Kidney (tissue), 14 donors: ENCODE data around the gene CELF4. TPM values are rescaled to one million over a fixed set of nuclear protein-coding genes. Genes with fewer than 3 reads are reported as not detected.

Source experiments
- DNase-seq, 5 donors: peaks; one replicate each; pipeline ENCODE4 v3.0.0-alpha.2; 2013 to 2020
- FAIRE-seq: peaks from 2 replicates; lab custom pipeline; 2012; peaks lifted over from hg19 to GRCh38; lab: Jason Lieb, UNC
- H3K27ac ChIP-seq, 2 donors: one replicate each; pipeline ENCODE4 v1.7.0; 2013; ENCODE audit warnings: low read depth in 2 of 2, low read length in 2 of 2, inconsistent platforms in 1 of 2
- H3K27me3 ChIP-seq: one replicate; pipeline ENCODE4 v1.7.1; 2013; ENCODE audit warnings: low read length, inconsistent platforms; ENCODE audit not compliant: control insufficient read depth, insufficient read depth
- H3K36me3 ChIP-seq, 3 donors: one replicate each; pipeline versions ENCODE4 v1.7.0 to v1.7.1; 2013; ENCODE audit warnings: low read length in 3 of 3, control low read depth in 1 of 3, inconsistent platforms in 1 of 3; ENCODE audit not compliant: insufficient read depth in 3 of 3, control insufficient read depth in 2 of 3
- H3K4me1 ChIP-seq, 3 donors: one replicate each; pipeline versions ENCODE4 v1.7.0 to v1.7.1; 2013; ENCODE audit warnings: low read length in 3 of 3, inconsistent platforms in 1 of 3, low read depth in 1 of 3; ENCODE audit not compliant: control insufficient read depth in 2 of 3, insufficient read depth in 2 of 3
- H3K4me3 ChIP-seq, 3 donors: one replicate each; pipeline versions ENCODE4 v1.7.0 to v1.8.1; 2013; ENCODE audit warnings: low read length in 3 of 3, control low read depth in 1 of 3, inconsistent platforms in 1 of 3
- H3K9ac ChIP-seq, 3 donors: one replicate each; pipeline versions ENCODE4 v1.7.0 to v1.7.1; 2013; ENCODE audit warnings: low read length in 3 of 3, control low read depth in 1 of 3, inconsistent platforms in 1 of 3
- H3K9me3 ChIP-seq, 3 donors: one replicate each; pipeline versions ENCODE4 v1.7.0 to v1.7.1; 2013; ENCODE audit warnings: low read length in 3 of 3, control low read depth in 1 of 3, inconsistent platforms in 1 of 3; ENCODE audit not compliant: control insufficient read depth in 2 of 3, insufficient read depth in 1 of 3
- intact Hi-C: fragments of 100-400 bp; cut with DNase I; formaldehyde crosslinking; loops from one replicate; pipeline ENCODE4 v1.11.1; 2022
- polyA plus RNA-seq: library from polyadenylated mRNA; stranded (reverse); fragments of 350-450 nt; fragmentation: Illumina TruSeq; extraction: RNeasy Lipid Tissue Mini Kit (QIAGEN cat#74804); gene quantifications from one replicate; pipeline ENCODE4 v1.2.3, GENCODE V29; 2014; ENCODE audit warnings: low read depth, low replicate concordance; ENCODE audit not compliant: insufficient read depth
- total RNA-seq: library from RNA; stranded (reverse); fragmentation: NEBNext Ultra II Directional; extraction: Animal tissue kit (Norgen Biotek cat#: 25700); gene quantifications from one replicate; pipeline ENCODE4 v1.2.1, GENCODE V29; 2021
- TF ChIP-seq, protein P1 (sequence below): IDR thresholded peaks from 3 replicates; pipeline ENCODE4 v1.5.1; 2012; ENCODE audit warnings: mild to moderate bottlenecking, moderate library complexity, borderline replicate concordance; ENCODE audit not compliant: insufficient read depth; ENCODE audit errors: extremely low read depth
- donor health status: control.
- donor health status: control.
- donor health status: control.
- donor health status: control.
- donor health status: control.
- donor health status: DM: yes; HTN: yes; CAD: no.
- donor health status: Normal renal cell carcinoma (clear cell type).

The CELF4 gene
- total and polyA plus RNA-seq, 2 donors from 2014 or later = 0.85 to 1.5 TPM

DNA sequence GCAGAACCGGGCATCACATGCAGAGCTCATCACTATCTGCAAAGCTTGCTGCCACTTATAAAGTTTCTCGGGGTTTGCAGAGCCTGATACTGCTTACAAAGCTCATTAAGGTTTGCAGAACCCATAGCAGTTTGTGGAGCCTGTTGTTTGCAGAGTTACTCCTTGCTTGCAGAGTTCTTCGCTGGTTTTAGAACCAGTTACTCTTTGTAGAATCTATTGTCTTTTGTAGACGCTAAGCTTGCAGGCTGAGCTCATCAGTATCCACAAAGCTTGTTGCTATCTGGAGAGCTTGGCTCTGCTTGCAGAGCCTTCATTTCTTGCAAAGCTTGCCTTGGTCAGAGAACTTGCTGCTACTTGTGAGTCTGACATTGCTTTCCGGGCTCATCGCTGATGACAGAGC, 106.9 kb downstream of the CELF4 start:
- FAIRE-seq = no peak
- TF ChIP-seq, protein P1, sequence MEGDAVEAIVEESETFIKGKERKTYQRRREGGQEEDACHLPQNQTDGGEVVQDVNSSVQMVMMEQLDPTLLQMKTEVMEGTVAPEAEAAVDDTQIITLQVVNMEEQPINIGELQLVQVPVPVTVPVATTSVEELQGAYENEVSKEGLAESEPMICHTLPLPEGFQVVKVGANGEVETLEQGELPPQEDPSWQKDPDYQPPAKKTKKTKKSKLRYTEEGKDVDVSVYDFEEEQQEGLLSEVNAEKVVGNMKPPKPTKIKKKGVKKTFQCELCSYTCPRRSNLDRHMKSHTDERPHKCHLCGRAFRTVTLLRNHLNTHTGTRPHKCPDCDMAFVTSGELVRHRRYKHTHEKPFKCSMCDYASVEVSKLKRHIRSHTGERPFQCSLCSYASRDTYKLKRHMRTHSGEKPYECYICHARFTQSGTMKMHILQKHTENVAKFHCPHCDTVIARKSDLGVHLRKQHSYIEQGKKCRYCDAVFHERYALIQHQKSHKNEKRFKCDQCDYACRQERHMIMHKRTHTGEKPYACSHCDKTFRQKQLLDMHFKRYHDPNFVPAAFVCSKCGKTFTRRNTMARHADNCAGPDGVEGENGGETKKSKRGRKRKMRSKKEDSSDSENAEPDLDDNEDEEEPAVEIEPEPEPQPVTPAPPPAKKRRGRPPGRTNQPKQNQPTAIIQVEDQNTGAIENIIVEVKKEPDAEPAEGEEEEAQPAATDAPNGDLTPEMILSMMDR = no peak

DNA sequence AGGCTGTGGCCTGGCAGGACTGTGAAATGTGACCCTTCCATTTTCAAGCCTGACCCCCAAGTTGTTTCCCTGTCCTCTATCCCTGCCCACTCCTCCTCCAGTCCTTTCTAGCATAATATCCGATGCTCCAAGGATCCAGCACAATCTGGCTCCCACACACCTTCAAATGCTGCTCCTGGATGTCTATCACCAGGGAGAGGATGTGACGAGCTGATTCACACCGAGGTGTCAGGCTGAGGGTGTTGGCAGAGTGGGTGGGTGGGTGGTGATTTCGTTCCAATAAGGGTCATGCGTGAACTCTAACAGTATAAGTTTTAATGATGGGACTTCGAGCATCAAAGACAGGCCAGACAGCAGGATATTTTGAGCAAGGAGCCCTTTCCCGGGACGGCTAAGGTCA, 107.8 kb downstream of the CELF4 start:
- intact Hi-C loops = no loop called here
- H3K27ac ChIP-seq = no peak overlapping the region
- FAIRE-seq = no peak
- no peaks in the 10 kb centered on the region for H3K36me3 ChIP-seq
- no peaks in the 10 kb centered on the region for H3K9me3 ChIP-seq
- TF ChIP-seq, protein P1 = no peak
- no peak for DNase-seq
- H3K9ac ChIP-seq = no peak overlapping the region
- peaks cover 0 to 3% (median 3%) of the 10 kb centered on the region in 3 donors for H3K4me1 ChIP-seq
- no peaks in the 10 kb centered on the region for H3K27me3 ChIP-seq
- no peak overlapping the region for H3K4me3 ChIP-seq

More for the DNA sequence above, 106.9 kb downstream of the CELF4 start:
- DNase-seq = no peak
- H3K4me1 ChIP-seq = peaks cover 0 to under 1% (median 0%) of the 10 kb centered on the region in 3 donors
- intact Hi-C loops = no loop called here
- H3K27me3 ChIP-seq = no peaks in the 10 kb centered on the region
- H3K9ac ChIP-seq = no peak overlapping the region
- H3K36me3 ChIP-seq = no peaks in the 10 kb centered on the region
- H3K9me3 ChIP-seq = no peaks in the 10 kb centered on the region
- no peak overlapping the region for H3K4me3 ChIP-seq
- no peak overlapping the region for H3K27ac ChIP-seq

DNA sequence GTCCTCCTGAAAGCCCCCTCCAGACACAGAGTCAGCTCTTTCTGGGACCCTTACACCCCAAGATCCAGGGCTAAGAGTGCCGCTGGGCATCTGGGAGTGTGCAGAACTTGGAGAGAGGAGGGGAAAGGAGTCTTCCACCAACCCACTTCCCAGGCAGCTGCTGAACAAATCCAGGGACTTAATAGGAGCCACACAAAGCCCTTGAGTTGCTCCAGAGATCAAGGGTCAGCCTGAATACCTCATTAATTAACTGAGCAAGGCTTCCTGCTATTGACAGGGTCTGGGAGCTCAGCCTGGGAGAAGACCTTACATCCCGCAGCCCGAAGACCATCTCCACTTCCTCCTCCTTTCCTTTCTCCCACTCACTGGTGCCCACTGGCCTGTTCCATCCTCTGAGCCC, 108.3 kb downstream of the CELF4 start:
- Histone ChIP-seq H3K36me3 (no peaks in the 10 kb centered on the region), H3K4me1 (peaks cover under 1 to 5% (median 3%) of the 10 kb centered on the region in 3 donors)

More for the DNA sequence above, 108.3 kb downstream of the CELF4 start:
- TF ChIP-seq, protein P1 = no peak
- Histone ChIP-seq H3K9me3 (no peaks in the 10 kb centered on the region), H3K4me3 (no peak overlapping the region), H3K27ac (no peak overlapping the region), H3K9ac (no peak overlapping the region), H3K27me3 (no peaks in the 10 kb centered on the region)
- intact Hi-C loops = no loop called here
- DNase-seq = peak in 1 of 5 donors; percentile 57
- no peak for FAIRE-seq
